Activated naive CD4-positive, alpha-beta T cell (primary cell): ENCODE measurements around the gene TRIM59.
A peak's percentile ranks its signal among the peaks of the same experiment; 100 is the strongest.

Source experiments
- DNase-seq, 4 experiments: peaks; one replicate each; lab custom pipeline; 2025; lab: John Stamatoyannopoulos, UW

TRIM59 gene, protein sequence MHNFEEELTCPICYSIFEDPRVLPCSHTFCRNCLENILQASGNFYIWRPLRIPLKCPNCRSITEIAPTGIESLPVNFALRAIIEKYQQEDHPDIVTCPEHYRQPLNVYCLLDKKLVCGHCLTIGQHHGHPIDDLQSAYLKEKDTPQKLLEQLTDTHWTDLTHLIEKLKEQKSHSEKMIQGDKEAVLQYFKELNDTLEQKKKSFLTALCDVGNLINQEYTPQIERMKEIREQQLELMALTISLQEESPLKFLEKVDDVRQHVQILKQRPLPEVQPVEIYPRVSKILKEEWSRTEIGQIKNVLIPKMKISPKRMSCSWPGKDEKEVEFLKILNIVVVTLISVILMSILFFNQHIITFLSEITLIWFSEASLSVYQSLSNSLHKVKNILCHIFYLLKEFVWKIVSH

DNA sequence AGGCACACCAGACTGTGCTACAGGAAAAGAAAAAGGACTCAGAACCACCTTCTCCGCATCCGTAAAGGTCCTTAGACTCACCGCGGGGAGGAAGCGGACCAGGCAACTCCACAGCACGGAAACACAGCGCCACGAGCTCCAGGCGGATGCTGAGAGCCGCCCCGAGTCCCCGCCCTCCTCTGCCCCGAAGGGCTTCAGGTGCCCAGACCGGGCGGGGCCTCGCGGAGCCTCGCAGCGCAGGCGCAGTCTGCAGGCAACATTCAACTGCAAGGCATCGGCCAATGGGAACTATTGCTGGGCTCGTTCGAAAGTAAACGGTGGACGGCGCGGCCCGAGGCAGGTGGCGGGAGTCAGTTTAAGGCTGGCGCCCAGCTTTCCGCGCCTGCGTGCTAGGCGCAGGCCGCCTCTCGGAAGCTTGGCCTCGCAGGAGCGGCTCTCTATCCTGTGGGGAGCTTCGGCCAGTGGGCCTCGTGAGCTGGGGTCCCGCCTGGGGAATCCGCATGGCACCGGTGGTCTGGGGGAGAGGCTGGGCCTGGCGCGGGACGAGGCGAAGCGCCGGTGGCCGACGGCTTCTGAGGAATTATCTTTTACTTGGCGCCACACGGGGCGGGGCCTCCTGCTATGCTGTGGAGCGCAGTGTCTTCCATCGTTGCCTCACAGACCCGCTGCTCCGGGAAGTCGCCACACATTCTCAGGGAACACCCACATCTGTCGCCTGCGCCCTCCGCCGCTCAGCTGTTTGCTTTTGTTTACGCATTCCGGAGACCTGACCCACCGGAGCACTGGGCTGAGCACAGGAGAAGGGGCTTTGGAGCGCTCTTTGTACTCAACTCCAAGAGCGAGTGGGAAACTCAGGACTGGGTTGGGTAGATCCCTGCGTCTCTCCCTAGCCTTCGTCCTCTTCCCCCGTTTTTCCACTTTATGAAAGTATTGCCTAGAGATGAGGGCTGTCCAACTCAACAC lies at the start of gene TRIM59:
Gene TRIM59 (minus strand): TSS at position 151 of the 963 bp plus-strand sequence. CDS start 10,603 bp downstream, outside the sequence.
- peak; percentile 68 to 94 (median 90) for DNase-seq

GRCh38 chr3:160498202-160498601 lies 48.6 kb upstream of the TRIM59 start:
- DNase-seq: no peak

DNA sequence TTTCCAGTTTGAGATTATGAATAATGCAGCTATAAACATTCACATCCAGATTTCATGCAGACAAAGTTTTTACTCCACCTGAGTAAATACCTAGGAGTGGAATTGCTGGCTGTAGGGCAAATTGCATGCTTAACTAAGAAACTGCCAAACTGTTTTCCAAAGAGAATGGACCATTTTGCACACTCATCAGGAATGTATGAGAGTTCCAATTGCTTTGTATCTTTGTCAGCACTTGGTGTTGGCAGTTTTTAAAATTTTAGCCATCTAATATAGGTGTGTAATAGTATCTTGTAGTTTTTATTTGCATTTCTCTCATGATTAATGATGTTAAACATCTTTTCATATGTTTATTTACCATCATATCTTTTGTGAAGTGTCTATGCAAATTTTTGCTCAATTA lies 40.6 kb upstream of the TRIM59 start:
- no peak for DNase-seq

- DNase-seq: no peak
These were observed 36.9 kb upstream of the TRIM59 start for GRCh38 chr3:160486459-160486869.

GRCh38 chr3:160482796-160483195 lies 33.2 kb upstream of the TRIM59 start:
- DNase-seq: no peak

GRCh38 chr3:160481856-160482255 lies 32.3 kb upstream of the TRIM59 start:
- no peak for DNase-seq

DNA sequence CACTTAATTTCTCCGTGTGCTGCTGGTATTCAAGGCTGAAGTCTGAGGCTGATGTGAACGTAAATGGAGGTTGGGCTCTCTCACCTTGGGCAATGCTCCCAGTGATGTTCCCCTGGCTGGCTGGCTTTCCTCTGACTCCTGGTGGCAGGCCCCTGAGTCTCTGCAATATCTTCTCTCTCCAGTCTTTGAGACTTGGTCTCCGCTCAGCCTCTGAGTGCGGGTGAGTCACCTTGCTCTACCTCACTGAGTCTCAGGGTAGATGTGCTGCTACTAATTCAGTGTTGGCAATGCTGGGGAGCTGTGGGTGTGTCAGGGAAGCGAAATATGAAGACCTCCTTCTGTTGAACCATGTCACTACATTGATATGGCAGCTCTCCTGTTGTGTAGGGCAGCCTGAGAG lies 31.3 kb upstream of the TRIM59 start:
- DNase-seq: no peak

DNA sequence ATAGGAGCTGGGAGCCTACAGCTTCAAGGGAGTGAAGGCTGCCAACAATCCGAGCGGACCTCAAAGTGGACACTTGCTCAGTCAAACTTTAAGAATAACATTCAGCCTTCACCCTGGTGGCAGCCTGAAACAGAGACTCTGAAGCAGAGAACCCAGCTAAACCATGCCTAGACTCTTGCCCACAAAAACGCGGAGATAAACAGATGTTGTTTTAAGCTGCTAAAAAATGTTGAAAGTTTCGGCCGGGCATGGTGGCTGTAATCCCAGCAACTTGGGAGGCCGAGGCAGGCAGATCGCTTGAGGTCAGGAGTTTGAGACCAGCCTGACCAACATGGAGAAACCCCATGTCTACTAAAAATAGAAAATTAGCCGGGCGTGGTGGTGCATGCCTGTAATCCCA lies 29.8 kb upstream of the TRIM59 start:
- no peak for DNase-seq

DNA sequence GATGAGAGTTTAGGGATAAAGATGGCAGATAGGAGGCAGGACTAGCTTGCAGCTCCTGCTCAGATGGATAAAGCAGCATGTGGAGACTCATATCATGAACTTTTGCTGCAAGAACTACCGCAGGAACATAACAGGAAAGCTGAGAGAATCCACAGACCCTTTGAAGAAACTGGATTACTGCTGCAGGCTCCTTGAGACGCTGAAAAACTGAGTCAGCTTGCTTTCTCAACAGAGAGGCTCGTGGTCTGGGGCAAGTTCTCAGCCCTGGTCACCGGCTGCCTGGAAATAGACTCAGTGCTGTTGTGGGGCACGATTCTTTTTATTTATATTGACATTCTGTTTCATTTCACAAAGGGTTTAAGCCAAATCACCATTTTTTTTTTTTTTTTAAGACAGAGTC lies 28.8 kb upstream of the TRIM59 start:
- no peak for DNase-seq

DNA sequence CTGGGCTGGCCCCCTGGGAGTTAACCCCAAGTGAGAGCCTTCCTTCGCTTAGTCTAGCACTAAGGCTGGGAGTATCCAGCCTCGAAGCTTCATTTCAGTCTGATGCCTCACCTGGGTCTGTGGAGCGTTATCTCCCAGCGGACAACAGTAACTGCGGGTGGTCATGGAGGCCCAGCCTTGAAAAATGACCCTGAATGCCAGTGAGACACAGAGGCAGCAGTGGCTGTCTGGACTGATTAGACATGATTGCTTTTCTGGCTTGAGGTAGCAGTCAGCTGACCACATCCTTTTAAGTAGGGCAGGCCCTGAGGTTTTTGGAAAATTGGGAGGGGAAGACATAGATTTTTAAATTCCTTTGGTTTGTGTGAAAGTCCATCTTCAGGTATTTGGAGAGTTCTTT lies 28.2 kb upstream of the TRIM59 start:
- no peak for DNase-seq

DNA sequence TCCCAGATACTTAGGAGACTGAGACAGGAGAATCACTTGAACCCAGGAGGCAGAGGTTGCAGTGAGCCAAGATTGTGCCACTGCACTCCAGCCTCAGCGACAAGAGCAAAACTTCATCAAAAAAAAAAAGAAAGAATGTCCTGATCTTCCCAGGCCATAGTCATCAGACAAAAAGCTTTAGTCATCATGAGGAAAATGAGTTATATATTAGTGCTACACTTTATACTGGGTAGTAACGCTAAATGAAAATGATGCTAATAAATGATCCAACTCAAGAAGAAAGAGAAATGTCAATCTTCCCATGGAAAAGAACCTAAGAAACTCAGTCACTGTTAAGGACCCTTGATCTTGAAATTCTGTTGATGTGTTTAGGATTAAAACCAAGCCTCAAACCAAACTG lies 26.3 kb upstream of the TRIM59 start:
- no peak for DNase-seq

GRCh38 chr3:160475153-160475552 lies 25.6 kb upstream of the TRIM59 start:
- no peak for DNase-seq

DNA sequence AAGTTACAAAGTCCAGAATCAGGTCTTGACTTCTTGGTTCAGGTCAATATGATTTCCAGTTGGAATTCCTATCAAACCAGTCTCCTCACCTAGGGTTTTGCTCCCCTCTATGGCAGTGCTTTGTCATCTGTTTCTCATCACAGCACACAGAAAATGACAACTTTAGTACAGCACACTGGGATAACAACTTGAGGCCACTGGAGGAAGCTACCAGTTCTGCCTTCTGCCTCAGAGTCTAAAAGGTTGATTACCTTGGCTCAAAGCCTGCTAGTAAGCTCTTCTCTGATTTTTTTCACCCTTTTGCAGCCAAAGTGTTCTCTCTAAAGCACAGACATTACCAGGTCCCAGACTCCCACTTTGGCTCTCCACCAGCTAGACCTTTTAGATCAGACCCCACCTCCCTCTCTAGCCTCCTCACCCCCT lies 24.8 kb upstream of the TRIM59 start:
- no peak for DNase-seq

DNA sequence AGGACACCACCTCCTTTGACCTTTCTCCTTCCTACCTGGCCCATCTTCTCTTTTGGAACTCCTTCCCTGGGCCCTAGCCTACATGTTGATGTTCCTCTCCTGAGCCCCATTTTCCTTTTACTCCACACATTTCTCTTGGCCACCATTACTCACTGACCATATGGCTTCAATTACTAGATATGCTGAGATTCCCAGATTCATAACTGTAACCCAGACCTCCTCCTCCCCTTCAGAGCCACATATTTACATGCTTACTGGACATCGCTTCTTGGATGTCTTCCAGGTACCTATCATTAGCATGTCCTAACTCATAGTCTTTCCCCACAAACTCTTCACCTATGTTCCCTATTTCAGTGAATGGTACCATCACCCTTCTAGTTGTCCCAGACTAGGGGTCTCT lies 24.4 kb upstream of the TRIM59 start:
- no peak for DNase-seq

DNA sequence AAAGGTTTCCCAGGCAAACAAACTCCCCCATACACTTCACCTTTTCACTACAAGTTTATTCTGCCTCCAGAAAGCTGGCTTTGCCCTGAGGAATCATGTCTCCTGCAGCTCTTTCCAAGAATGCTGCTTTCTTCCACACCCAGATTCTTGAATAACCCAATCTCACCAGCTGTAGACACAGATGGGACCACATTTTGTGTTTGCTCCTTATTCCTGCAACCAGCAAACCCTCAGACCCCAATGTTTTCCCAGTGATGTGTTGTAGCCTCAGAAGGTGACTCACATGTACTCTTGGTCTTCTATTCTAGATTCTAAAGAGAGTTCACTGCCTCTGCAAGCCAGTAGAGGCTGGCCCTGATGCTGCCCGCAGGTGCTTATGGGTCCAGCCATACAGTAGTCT lies 23.6 kb upstream of the TRIM59 start:
- no peak for DNase-seq

DNA sequence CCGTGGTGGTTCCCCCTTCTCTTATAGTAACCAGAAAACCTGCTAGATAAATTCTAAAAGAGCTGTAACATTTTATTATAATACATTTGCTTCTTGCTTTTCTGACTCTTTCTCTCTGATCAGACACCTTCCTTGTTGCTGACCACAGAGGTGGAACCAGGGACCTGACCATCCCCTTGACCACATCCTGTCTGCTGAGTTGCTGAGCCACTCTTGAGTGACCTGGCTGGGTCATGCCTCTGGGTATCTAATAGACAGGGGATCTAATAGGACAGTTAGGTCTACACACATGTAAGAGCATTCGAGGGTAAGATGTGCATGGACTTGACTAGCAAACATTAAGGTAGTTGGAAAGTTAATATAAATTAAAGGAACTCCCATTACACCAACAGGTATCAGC lies 22.8 kb upstream of the TRIM59 start:
- no peak for DNase-seq

- no peak for DNase-seq
These were observed 22.3 kb upstream of the TRIM59 start for GRCh38 chr3:160471892-160472291.

GRCh38 chr3:160470181-160470580 lies 20.6 kb upstream of the TRIM59 start:
- DNase-seq: no peak

DNA sequence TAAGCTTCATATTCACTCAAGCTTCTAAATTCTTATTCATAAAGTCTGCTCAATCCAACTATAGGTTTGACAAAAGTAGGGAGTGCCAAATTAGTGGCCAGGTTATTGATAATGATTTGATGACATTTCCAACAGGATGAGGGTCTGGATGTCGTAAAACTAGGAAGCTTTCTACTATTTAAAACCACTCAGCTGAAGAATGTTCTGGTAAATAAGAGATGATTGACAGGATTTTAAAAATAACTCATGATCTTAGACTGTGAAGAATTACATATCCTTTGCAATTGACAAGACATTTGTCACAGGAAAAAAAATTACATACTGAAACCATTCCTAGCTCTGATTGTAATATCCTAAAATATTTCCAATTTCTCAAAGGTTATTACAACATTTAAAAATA lies 15.4 kb upstream of the TRIM59 start:
- no peak for DNase-seq

GRCh38 chr3:160464321-160464720 lies 14.7 kb upstream of the TRIM59 start:
- DNase-seq: no peak

- DNase-seq: no peak
These were observed 10.4 kb upstream of the TRIM59 start for GRCh38 chr3:160460033-160460432.

DNA sequence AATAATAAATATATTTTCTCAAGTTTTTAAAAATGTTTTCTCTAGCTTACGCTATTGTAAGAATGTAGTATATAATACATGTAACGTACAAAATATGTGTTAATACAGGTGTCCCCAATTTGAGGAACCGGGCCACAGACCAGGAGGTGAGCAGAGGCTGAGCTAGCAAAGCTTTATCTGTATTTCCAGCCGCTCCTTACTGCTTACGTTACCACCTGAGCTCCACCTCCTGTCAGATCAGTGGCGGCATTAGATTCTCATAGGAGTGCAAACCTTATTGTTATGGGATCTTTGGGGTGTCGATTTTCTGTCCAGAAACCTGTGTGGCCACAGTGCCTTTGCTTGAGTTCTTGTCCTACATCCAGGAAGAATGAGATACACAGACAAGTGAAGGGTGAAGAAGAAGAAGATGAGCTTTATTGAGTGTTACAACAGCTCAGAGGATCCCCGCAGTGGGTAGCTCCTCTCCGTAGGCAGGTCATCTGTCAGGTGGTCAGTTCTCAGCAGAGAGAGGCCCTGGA lies 9.9 kb upstream of the TRIM59 start:
- no peak for DNase-seq

GRCh38 chr3:160458151-160458550 lies 8.6 kb upstream of the TRIM59 start:
- no peak for DNase-seq
